Activated T-helper 17 cell treated with anti-CD3 and anti-CD28 coated beads, Interleukin-2, amount 50 U/mL, for 72 hours (primary cell): Measurements from ENCODE around the gene SH3D19. TPM values are rescaled to one million over a fixed set of nuclear protein-coding genes. Genes with fewer than 3 reads are reported as not detected.
A peak's percentile ranks its signal among the peaks of the same experiment; 100 is the strongest.

ENCODE experiments used
- ATAC-seq: fragments of 150-1000 bp; cut with Tn5 transposase; replicated peaks from 2 replicates; pipeline ENCODE4 v1.10.0; 2021; ENCODE audit warnings: mild to moderate bottlenecking, moderate library complexity
- H3K27ac Mint-ChIP-seq: one replicate; pipeline ENCODE4 v1.8.0; 2022; ENCODE audit warnings: mixed read lengths
- H3K27me3 Mint-ChIP-seq: one replicate; pipeline ENCODE4 v1.8.0; 2022; ENCODE audit warnings: mixed read lengths
- H3K36me3 Mint-ChIP-seq: one replicate; pipeline ENCODE4 v1.8.0; 2022; ENCODE audit warnings: low read depth, mild to moderate bottlenecking, mixed read lengths
- H3K4me1 Mint-ChIP-seq: one replicate; pipeline ENCODE4 v1.8.0; 2022; ENCODE audit warnings: mixed read lengths
- H3K4me3 Mint-ChIP-seq: one replicate; pipeline ENCODE4 v1.8.0; 2022; ENCODE audit warnings: mild to moderate bottlenecking, mixed read lengths
- H3K9me3 Mint-ChIP-seq: one replicate; pipeline ENCODE4 v1.8.0; 2022; ENCODE audit warnings: mixed read lengths
- total RNA-seq, 2 donors: library from RNA; stranded (reverse); gene quantifications; one replicate each; pipeline ENCODE4 v1.2.3, GENCODE V29; 2022

SH3D19 gene
- total RNA-seq, result 1 to 10 TPM in 1 of 2 donors, not detected in 1; 1.1 TPM

- H3K27ac Mint-ChIP-seq, result no peak within 1 kb of the TSS
- peaks cover 6% of the 10 kb centered on the region for H3K4me1 Mint-ChIP-seq
- H3K36me3 Mint-ChIP-seq, result peaks cover 7% of the 10 kb centered on the region
- peak within 1 kb of the TSS; percentile 72 for H3K4me3 Mint-ChIP-seq
- ATAC-seq, result no peak
- no peaks in the 10 kb centered on the region for H3K9me3 Mint-ChIP-seq
- H3K27me3 Mint-ChIP-seq, result peaks cover 55% of the 10 kb centered on the region
Observed at GRCh38 chr4:151325111-151325948, at the start of gene SH3D19. Gene SH3D19, minus strand, starts transcription at chr4:151325605. Its CDS starts 253 bp downstream, at chr4:151325352.

- peak; percentile 88 for ATAC-seq
- no peak overlapping the region for H3K4me3 Mint-ChIP-seq
- no peaks in the 10 kb centered on the region for H3K4me1 Mint-ChIP-seq
- peaks cover 7% of the 10 kb centered on the region for H3K27me3 Mint-ChIP-seq
- no peak overlapping the region for H3K27ac Mint-ChIP-seq
- no peaks in the 10 kb centered on the region for H3K9me3 Mint-ChIP-seq
- H3K36me3 Mint-ChIP-seq, result no peaks in the 10 kb centered on the region
Observed at GRCh38 chr4:151362404-151363164, 37.2 kb upstream of the SH3D19 start.

GRCh38 chr4:151361966-151362365 lies 36.6 kb upstream of the SH3D19 start:
- Mint-ChIP-seq H3K36me3 (no peaks in the 10 kb centered on the region), H3K27me3 (peaks cover 7% of the 10 kb centered on the region), H3K4me1 (no peaks in the 10 kb centered on the region), H3K9me3 (no peaks in the 10 kb centered on the region), H3K27ac (no peak overlapping the region), H3K4me3 (no peak overlapping the region)
- ATAC-seq, result no peak

GRCh38 chr4:151361126-151361525 lies 35.7 kb upstream of the SH3D19 start:
- Mint-ChIP-seq H3K4me3 (no peak overlapping the region), H3K4me1 (no peaks in the 10 kb centered on the region)
- ATAC-seq, result no peak

GRCh38 chr4:151359576-151359975 lies 34.2 kb upstream of the SH3D19 start:
- peaks cover 13% of the 10 kb centered on the region for H3K27me3 Mint-ChIP-seq
- peak overlapping the region; percentile 14 for H3K27ac Mint-ChIP-seq
- H3K9me3 Mint-ChIP-seq, result no peaks in the 10 kb centered on the region
- no peak for ATAC-seq
- H3K4me3 Mint-ChIP-seq, result no peak overlapping the region
- no peaks in the 10 kb centered on the region for H3K36me3 Mint-ChIP-seq
- H3K4me1 Mint-ChIP-seq, result no peaks in the 10 kb centered on the region

More at GRCh38 chr4:151361126-151361525, 35.7 kb upstream of the SH3D19 start:
- H3K9me3 Mint-ChIP-seq, result no peaks in the 10 kb centered on the region
- no peak overlapping the region for H3K27ac Mint-ChIP-seq
- H3K27me3 Mint-ChIP-seq, result peaks cover 7% of the 10 kb centered on the region
- H3K36me3 Mint-ChIP-seq, result no peaks in the 10 kb centered on the region

- no peaks in the 10 kb centered on the region for H3K9me3 Mint-ChIP-seq
- peaks cover 16% of the 10 kb centered on the region for H3K27me3 Mint-ChIP-seq
- H3K4me3 Mint-ChIP-seq, result no peak overlapping the region
- no peak overlapping the region for H3K27ac Mint-ChIP-seq
- H3K36me3 Mint-ChIP-seq, result no peaks in the 10 kb centered on the region
- H3K4me1 Mint-ChIP-seq, result no peaks in the 10 kb centered on the region
- ATAC-seq, result no peak
Observed at GRCh38 chr4:151358266-151358665, 32.9 kb upstream of the SH3D19 start.

GRCh38 chr4:151356510-151356909 lies 31.1 kb upstream of the SH3D19 start:
- no peaks in the 10 kb centered on the region for H3K4me1 Mint-ChIP-seq
- H3K36me3 Mint-ChIP-seq, result no peaks in the 10 kb centered on the region
- H3K27me3 Mint-ChIP-seq, result peaks cover 16% of the 10 kb centered on the region
- no peak overlapping the region for H3K27ac Mint-ChIP-seq
- no peaks in the 10 kb centered on the region for H3K9me3 Mint-ChIP-seq
- no peak for ATAC-seq
- no peak overlapping the region for H3K4me3 Mint-ChIP-seq

- peaks cover 16% of the 10 kb centered on the region for H3K27me3 Mint-ChIP-seq
- no peaks in the 10 kb centered on the region for H3K36me3 Mint-ChIP-seq
- H3K27ac Mint-ChIP-seq, result no peak overlapping the region
- no peak for ATAC-seq
- no peaks in the 10 kb centered on the region for H3K9me3 Mint-ChIP-seq
- H3K4me3 Mint-ChIP-seq, result no peak overlapping the region
- H3K4me1 Mint-ChIP-seq, result no peaks in the 10 kb centered on the region
Observed at GRCh38 chr4:151355155-151355554, 29.8 kb upstream of the SH3D19 start.

GRCh38 chr4:151347490-151348235 lies 22.3 kb upstream of the SH3D19 start:
- Mint-ChIP-seq H3K4me3 (no peak overlapping the region), H3K36me3 (no peaks in the 10 kb centered on the region), H3K9me3 (peaks cover 4% of the 10 kb centered on the region), H3K4me1 (no peaks in the 10 kb centered on the region), H3K27ac (no peak overlapping the region), H3K27me3 (peaks cover 15% of the 10 kb centered on the region)
- ATAC-seq, result no peak

GRCh38 chr4:151344948-151345347 lies 19.5 kb upstream of the SH3D19 start:
- Mint-ChIP-seq H3K27ac (no peak overlapping the region), H3K4me1 (no peaks in the 10 kb centered on the region), H3K4me3 (no peak overlapping the region), H3K36me3 (no peaks in the 10 kb centered on the region), H3K27me3 (peaks cover 15% of the 10 kb centered on the region), H3K9me3 (peaks cover 4% of the 10 kb centered on the region)
- no peak for ATAC-seq

- ATAC-seq, result no peak
- Mint-ChIP-seq H3K4me1 (peaks cover 4% of the 10 kb centered on the region), H3K4me3 (no peak overlapping the region), H3K27ac (no peak overlapping the region), H3K27me3 (peaks cover 10% of the 10 kb centered on the region), H3K9me3 (peaks cover 1% of the 10 kb centered on the region), H3K36me3 (no peaks in the 10 kb centered on the region)
Observed at GRCh38 chr4:151340751-151341385, 15.5 kb upstream of the SH3D19 start.

- Mint-ChIP-seq H3K27me3 (peaks cover 6% of the 10 kb centered on the region), H3K4me1 (peaks cover 4% of the 10 kb centered on the region), H3K36me3 (no peaks in the 10 kb centered on the region), H3K9me3 (no peaks in the 10 kb centered on the region), H3K4me3 (no peak overlapping the region), H3K27ac (no peak overlapping the region)
- no peak for ATAC-seq
Observed at GRCh38 chr4:151339467-151339866, 14.1 kb upstream of the SH3D19 start.

GRCh38 chr4:151331276-151332042 lies 6.1 kb upstream of the SH3D19 start:
- H3K27ac Mint-ChIP-seq, result no peak overlapping the region
- H3K36me3 Mint-ChIP-seq, result no peaks in the 10 kb centered on the region
- no peaks in the 10 kb centered on the region for H3K4me1 Mint-ChIP-seq
- peaks cover 5% of the 10 kb centered on the region for H3K9me3 Mint-ChIP-seq
- H3K27me3 Mint-ChIP-seq, result peaks cover 21% of the 10 kb centered on the region
- no peak overlapping the region for H3K4me3 Mint-ChIP-seq
- no peak for ATAC-seq
